ENCODE data around the gene YWHAG.
A peak's percentile ranks its signal among the peaks of the same experiment; 100 is the strongest.
"Not testable (repeated sequence)": the region's sequence is repeated elsewhere in the genome, so short reads cannot be mapped to it uniquely, and the experiment has no call there.

The YWHAG gene

DNA sequence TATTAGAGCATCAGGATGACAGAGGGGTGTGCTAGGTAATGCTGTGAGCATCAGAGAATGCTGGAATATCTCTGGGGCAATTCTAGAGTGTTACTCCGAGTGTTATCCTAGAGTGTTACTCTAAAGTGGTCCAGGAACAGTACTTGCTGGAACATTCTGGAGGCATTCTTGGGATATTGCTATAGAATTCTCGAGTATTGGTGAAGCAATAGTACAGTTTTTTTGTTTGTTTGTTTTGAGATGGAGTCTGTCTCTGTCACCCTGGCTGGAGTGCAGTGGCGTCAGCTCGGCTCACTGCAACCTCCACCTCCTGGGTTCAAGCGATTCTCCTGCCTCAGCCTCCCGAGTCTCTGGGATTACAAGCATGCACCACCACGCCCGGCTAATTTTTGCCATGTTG lies 38.1 kb upstream of the YWHAG start:
- no peak for DNase-seq (ENCODE audit: low read depth, low spot score)
- Histone ChIP-seq H3K9me3 (ENCODE audit: low read depth, low read length) (no peaks in the 10 kb centered on the region), H3K4me3 (peak overlapping the region; percentile 78), H3K36me3 (ENCODE audit: insufficient read depth, low read length) (no peaks in the 10 kb centered on the region), H3K27ac (peak overlapping the region; percentile 74), H3K9ac (ENCODE audit: insufficient read length) (no peak overlapping the region)
- TF ChIP-seq EZH2 (IDR thresholded peaks at IDR 0.05) (no peak), POLR2AphosphoS5 (IDR thresholded peaks at IDR 0.05; ENCODE audit: borderline replicate concordance, low read depth, low read length) (no peak), FOXP2 (optimal IDR thresholded peaks at IDR 0.05; ENCODE audit: control extremely low read depth, extremely low read length, insufficient read depth) (no peak)

DNA sequence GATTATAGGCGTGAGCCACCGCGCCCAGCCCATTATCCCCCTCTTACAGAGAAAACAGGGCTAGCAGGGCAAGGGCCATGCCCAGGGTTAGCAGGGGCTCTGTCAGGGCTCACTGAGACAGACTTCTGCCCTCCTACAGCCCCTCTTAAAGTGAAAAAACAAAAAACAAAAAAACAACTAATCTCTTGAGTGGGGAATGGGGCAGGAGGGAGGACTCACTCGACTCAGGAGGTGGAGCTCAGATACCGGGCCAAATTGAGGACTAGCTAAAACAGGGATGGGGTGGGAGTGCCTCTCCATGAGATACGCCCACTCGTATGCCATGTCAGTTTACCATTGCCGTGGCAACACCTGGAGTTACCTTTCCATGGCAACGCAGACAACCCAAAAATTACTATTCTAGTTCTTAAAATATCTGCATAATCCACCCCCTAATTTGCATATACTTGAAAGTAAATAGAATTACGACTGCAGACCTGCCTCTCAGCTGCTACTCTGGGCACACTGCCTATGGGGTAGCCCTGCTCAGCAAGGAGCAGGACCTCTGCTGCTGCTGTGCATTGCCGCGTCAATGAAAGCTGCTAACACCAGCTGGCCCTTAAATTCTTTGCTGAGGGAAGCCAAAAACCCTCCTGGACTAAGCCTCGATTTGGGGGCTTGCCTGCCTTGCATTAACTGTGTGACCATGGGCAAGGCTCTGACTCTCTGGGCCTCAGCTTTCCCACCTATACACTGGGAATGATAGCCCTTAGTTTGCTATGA lies 37.4 kb upstream of the YWHAG start:
- Histone ChIP-seq H3K9me3 (ENCODE audit: low read depth, low read length) (no peaks in the 10 kb centered on the region), H3K9ac (ENCODE audit: insufficient read length) (no peak overlapping the region), H3K36me3 (ENCODE audit: insufficient read depth, low read length) (no peaks in the 10 kb centered on the region), H3K27ac (peak overlapping the region; percentile 74), H3K4me3 (no peak overlapping the region)
- TF ChIP-seq FOXP2 (optimal IDR thresholded peaks at IDR 0.05; ENCODE audit: control extremely low read depth, extremely low read length, insufficient read depth) (no peak), POLR2AphosphoS5 (IDR thresholded peaks at IDR 0.05; ENCODE audit: borderline replicate concordance, low read depth, low read length) (no peak), EZH2 (IDR thresholded peaks at IDR 0.05) (no peak)
- no peak for DNase-seq (ENCODE audit: low read depth, low spot score)

DNA sequence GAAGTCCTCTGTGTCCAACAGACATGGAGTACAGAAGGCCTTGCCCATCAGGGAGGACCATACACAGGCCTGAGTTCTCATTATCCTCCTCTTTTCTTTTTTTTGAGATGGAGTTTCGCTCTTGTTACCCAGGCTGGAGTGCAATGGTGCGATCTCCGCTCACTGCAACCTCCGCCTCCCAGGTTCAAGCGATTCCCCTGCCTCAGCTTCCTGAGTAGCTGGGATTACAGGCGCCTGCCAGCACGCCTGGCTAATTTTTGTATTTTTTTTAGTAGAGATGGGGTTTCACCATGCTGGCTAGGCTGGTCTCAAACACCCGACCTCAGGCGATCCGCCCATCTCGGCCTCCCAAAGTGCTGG lies 36.8 kb upstream of the YWHAG start:
- not testable (repeated sequence) for H3K4me3 ChIP-seq; H3K9me3 ChIP-seq (ENCODE audit: low read depth, low read length); DNase-seq (ENCODE audit: low read depth, low spot score); H3K9ac ChIP-seq (ENCODE audit: insufficient read length); H3K36me3 ChIP-seq (ENCODE audit: insufficient read depth, low read length)
- H3K27ac ChIP-seq, result peak overlapping the region; percentile 64

DNA sequence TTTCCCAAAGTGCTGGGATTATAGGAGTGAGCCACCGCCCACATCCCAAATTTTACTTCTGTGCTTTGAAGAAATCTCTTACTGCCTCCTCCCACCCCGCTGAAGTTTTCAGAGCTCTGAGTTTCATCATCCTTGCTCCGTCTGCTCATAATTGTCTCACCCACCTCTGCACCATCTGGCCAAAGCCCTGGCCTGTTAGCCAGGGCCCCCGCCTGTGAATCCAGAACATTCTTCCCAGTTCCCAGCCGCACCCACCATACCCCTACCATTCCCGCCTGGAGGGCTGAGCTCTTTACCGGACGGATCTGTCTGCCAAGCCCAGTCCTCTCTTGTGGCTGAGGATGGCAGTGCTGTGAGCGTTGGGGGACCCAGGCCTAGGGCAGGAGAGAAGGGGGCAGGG lies 36.2 kb upstream of the YWHAG start:
- H3K9ac ChIP-seq (ENCODE audit: insufficient read length), result no peak overlapping the region
- no peaks in the 10 kb centered on the region for H3K36me3 ChIP-seq (ENCODE audit: insufficient read depth, low read length)
- peak overlapping the region; percentile 53 for H3K27ac ChIP-seq
- TF ChIP-seq EZH2 (IDR thresholded peaks at IDR 0.05) (no peak), POLR2AphosphoS5 (IDR thresholded peaks at IDR 0.05; ENCODE audit: borderline replicate concordance, low read depth, low read length) (no peak), FOXP2 (optimal IDR thresholded peaks at IDR 0.05; ENCODE audit: control extremely low read depth, extremely low read length, insufficient read depth) (no peak)
- no peak overlapping the region for H3K4me3 ChIP-seq
- DNase-seq (ENCODE audit: low read depth, low spot score), result no peak
- H3K9me3 ChIP-seq (ENCODE audit: low read depth, low read length), result no peaks in the 10 kb centered on the region

DNA sequence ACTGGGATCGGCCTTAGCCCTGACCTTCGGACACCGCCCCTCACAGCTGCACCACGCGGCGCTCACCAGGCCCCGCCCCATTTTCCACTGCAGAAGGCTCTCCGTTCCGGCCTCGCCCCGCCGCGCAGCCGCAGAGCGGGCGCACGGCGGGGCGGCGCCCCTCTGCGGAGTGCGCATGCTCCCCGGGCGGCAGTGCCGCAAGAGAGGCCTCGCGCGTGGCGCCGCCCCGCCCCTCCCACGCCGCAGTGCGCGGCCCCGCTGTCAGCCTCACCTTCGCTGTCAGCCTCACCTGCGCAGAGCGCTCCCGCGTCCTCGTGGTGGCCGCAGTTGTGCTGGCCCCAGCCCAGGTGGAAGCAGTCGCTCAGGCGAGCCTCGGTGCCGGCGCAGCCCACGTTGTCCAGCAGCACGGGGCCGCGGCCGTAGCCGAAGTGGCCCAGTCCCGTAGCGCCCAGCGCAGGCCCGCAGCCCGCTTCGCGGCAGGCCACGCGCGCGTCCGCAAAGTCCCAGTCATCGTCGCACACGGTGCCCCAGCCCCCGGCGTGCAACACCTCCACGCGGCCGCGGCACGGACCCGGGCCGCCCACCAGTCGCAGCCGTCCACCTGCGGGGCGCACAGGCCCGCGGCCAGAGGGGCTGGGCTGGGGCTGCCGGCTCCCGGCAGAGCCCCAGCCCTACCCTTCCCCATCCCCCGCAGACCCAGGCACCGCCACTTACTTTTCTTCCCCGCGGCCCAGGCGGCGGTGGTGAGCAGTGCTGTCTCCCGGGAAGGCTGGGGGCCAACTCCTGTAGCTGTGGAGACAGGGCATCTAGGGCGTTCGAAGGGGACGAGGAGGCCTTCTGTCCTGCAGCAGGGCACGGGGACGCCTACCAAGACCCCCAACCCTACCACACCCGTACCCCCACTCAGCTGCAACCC lies 34.6 kb upstream of the YWHAG start:
- Histone ChIP-seq H3K9me3 (ENCODE audit: low read depth, low read length) (no peaks in the 10 kb centered on the region), H3K9ac (ENCODE audit: insufficient read length) (peak overlapping the region; percentile 89), H3K36me3 (ENCODE audit: insufficient read depth, low read length) (no peaks in the 10 kb centered on the region), H3K27ac (peak overlapping the region; percentile 68; the same call in 1 of the 2 replicates), H3K4me3 (peak overlapping the region; percentile 94)
- TF ChIP-seq EZH2 (IDR thresholded peaks at IDR 0.05) (no peak), POLR2AphosphoS5 (IDR thresholded peaks at IDR 0.05; ENCODE audit: borderline replicate concordance, low read depth, low read length) (peak; percentile 80), FOXP2 (optimal IDR thresholded peaks at IDR 0.05; ENCODE audit: control extremely low read depth, extremely low read length, insufficient read depth) (peak; percentile 59)
- DNase-seq (ENCODE audit: low read depth, low spot score), result no peak

DNA sequence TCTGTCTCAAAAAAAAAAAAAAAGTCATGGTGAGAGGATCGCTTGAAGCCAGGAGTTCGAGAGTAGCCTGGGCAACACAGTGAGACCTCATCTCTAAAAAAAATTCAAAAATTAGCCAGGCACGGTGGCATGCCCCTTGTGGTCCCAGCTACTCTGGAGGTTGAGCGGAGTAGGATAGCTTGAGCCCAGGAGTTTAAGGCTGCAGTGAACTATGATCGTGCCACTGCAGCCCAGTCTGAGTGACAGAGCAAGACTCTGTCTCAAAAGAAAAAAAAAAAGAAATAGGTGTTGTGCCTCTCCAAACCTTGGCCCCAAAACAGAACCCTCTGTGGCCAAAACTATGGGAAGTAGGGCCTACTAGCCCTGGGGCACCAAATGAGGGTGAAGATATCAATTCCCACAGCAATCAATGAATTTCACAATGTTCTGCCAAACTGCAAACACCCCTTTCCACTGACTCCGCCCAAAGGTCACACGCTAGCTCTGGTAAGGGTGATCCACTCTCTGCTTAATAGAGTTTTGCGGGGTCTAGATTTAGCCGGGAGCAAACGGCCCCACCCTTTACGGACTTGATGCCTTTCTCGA lies 33.8 kb upstream of the YWHAG start:
- no peak for TF ChIP-seq EZH2 (IDR thresholded peaks at IDR 0.05)
- no peak for TF ChIP-seq FOXP2 (optimal IDR thresholded peaks at IDR 0.05; ENCODE audit: control extremely low read depth, extremely low read length, insufficient read depth)
- TF ChIP-seq POLR2AphosphoS5 (IDR thresholded peaks at IDR 0.05; ENCODE audit: borderline replicate concordance, low read depth, low read length), result no peak
- Histone ChIP-seq H3K9ac (ENCODE audit: insufficient read length) (peak overlapping the region; percentile 89), H3K4me3 (peak overlapping the region; percentile 94), H3K36me3 (ENCODE audit: insufficient read depth, low read length) (no peaks in the 10 kb centered on the region), H3K27ac (peak overlapping the region; percentile 68), H3K9me3 (ENCODE audit: low read depth, low read length) (no peaks in the 10 kb centered on the region)
- no peak for DNase-seq (ENCODE audit: low read depth, low spot score)

DNA sequence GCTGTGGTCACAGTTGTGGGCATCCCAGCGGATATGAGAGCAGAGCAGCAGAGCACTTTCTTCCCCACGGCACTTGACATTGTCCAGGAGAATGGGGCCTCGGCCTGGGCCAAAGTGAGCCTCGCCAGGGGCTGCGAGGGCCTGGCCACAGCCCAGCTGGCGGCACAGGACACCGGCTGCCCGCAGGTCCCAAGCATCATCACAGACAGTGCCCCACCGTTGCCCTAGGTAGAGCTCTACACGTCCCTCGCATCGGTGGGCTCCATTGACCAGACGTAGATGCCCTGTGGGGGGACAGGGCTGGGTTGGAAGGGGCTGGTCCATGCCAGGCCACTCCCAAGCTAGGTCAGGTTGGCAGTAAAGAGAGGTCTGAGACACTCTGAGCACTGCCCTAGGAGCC lies 31.3 kb upstream of the YWHAG start:
- Histone ChIP-seq H3K4me3 (no peak overlapping the region), H3K9me3 (ENCODE audit: low read depth, low read length) (no peaks in the 10 kb centered on the region), H3K36me3 (ENCODE audit: insufficient read depth, low read length) (no peaks in the 10 kb centered on the region), H3K27ac (no peak overlapping the region), H3K9ac (ENCODE audit: insufficient read length) (no peak overlapping the region)
- DNase-seq (ENCODE audit: low read depth, low spot score), result no peak
- TF ChIP-seq POLR2AphosphoS5 (IDR thresholded peaks at IDR 0.05; ENCODE audit: borderline replicate concordance, low read depth, low read length) (no peak), EZH2 (IDR thresholded peaks at IDR 0.05) (no peak), FOXP2 (optimal IDR thresholded peaks at IDR 0.05; ENCODE audit: control extremely low read depth, extremely low read length, insufficient read depth) (no peak)

DNA sequence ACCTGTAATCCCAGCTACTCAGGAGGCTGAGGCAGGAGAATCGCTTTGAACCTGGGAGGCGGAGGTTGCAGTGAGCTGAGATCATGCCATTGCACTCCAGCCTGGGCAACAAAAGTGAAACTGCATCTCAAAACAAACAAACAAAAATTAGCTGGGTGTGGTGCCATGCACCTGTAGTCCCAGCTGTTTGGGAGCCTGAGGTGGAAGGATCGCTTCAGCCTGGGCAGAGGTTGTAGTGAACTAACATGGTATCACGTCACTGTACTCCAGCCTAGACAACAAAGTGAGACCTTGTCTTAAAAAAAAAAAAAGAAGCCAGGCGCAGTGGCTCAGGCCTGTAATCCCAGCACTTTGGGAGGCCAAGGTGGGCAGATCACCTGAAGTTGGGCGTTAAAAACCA lies 29.0 kb upstream of the YWHAG start:
- not testable (repeated sequence) for H3K4me3 ChIP-seq; H3K9me3 ChIP-seq (ENCODE audit: low read depth, low read length); DNase-seq (ENCODE audit: low read depth, low spot score); H3K27ac ChIP-seq; H3K9ac ChIP-seq (ENCODE audit: insufficient read length); H3K36me3 ChIP-seq (ENCODE audit: insufficient read depth, low read length)

Data from SK-N-MC (cell line).